BLaER1 treated with 17β-estradiol and CSF1 and Interleukin-3, amounts not matched to agents 10 nM and 100 nM (cell line): Measurements from ENCODE around the gene WBP1L.
A peak's percentile ranks its signal among the peaks of the same experiment; 100 is the strongest.

Experiments
- H3K27ac ChIP-seq, 11 experiments: shearing (Covaris generic); formaldehyde crosslinking; 2 replicates each; pipeline ENCODE4 v1.8.1; 2022
- H3K27me3 ChIP-seq, 11 experiments: shearing (Covaris generic); formaldehyde crosslinking; 2 replicates each; pipeline ENCODE4 v1.8.1; 2022
- H3K36me3 ChIP-seq, 11 experiments: shearing (Covaris generic); formaldehyde crosslinking; 2 replicates each; pipeline ENCODE4 v1.8.1; 2022
- H3K4me1 ChIP-seq, 10 experiments: shearing (Covaris generic); formaldehyde crosslinking; 2 replicates each; pipeline ENCODE4 v1.8.1; 2022
- H3K4me2 ChIP-seq, 11 experiments: shearing (Covaris generic); formaldehyde crosslinking; 2 replicates each; pipeline ENCODE4 v1.8.1; 2022
- H3K4me3 ChIP-seq, 10 experiments: shearing (Covaris generic); formaldehyde crosslinking; 2 replicates each; pipeline ENCODE4 v1.8.1; 2022
- H3K9ac ChIP-seq, 11 experiments: shearing (Covaris generic); formaldehyde crosslinking; 2 replicates each; pipeline ENCODE4 v1.8.1; 2022
- H3K9me3 ChIP-seq, 11 experiments: shearing (Covaris generic); formaldehyde crosslinking; replicated peaks in 1 of 11; 2 replicates each; pipeline ENCODE4 v1.8.1; 2022
- H4K20me1 ChIP-seq, 11 experiments: shearing (Covaris generic); formaldehyde crosslinking; 2 replicates each; pipeline ENCODE4 v1.8.1; 2022
- Cebpa-rat ChIP-seq, 11 experiments: shearing (Covaris generic); IDR thresholded peaks; 2 replicates each; pipeline ENCODE4 v1.8.1; 2022

The WBP1L gene

DNA sequence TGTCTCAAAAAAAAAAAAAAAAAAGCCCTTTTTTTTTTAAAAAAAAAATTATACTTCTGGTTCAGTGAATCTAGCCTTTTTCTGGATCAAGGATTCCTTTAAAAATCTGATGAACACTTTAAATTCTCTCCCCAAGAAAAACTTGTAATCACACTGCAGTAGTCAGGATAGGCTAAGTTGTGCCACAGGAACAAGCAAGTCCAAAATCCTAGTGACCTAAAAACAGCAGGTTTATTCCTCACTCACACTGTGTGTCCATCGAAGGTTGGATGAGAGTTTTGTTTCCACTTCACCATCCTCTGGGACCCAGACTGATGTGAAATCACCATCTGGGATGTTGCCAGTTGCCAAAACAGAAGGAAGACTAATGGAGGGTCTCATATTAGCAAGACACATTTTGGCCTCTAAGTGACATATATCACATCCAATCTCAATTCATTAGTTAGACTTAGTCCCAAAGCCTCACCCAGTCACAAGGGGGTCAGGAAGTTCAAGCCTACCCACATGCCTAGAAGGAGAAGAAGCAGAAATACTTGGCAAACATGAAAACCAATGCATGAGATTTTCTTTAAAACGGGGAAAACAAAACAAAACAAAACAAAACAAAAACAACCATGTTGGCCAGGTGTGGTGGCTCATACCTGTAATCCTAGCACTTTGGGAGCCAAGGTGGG lies 60.8 kb downstream of the WBP1L start:
- TF ChIP-seq Cebpa-rat (IDR thresholded peaks at IDR 0.05), result no peak
- Histone ChIP-seq H3K9me3 (no peaks in the 10 kb centered on the region), H3K9ac (peak overlapping the region in 1 of 11 experiments; percentile 89; a peak in 1 of 22 replicates)

GRCh38 chr10:102808380-102808779 lies 64.6 kb downstream of the WBP1L start:
- no peaks in the 10 kb centered on the region for H3K9me3 ChIP-seq
- no peaks in the 10 kb centered on the region for H4K20me1 ChIP-seq
- H3K4me1 ChIP-seq, result peaks cover 45 to 94% (median 59%) of the 10 kb centered on the region in 10 experiments

More for the DNA sequence above, 60.8 kb downstream of the WBP1L start:
- peak overlapping the region in 3 of 11 experiments; percentile 1 to 87 (median 80); a peak in 4 of 22 replicates for H3K4me2 ChIP-seq
- H3K27ac ChIP-seq, result peak overlapping the region in 3 of 11 experiments; percentile 84 to 98 (median 97); a peak in 6 of 22 replicates
- peaks cover 25 to 81% (median 45%) of the 10 kb centered on the region in 11 experiments; a peak in 21 of 22 replicates for H3K36me3 ChIP-seq
- no peaks in the 10 kb centered on the region for H4K20me1 ChIP-seq
- no peak overlapping the region for H3K4me3 ChIP-seq
- no peaks in the 10 kb centered on the region for H3K27me3 ChIP-seq
- peaks cover 51 to 97% (median 63%) of the 10 kb centered on the region in 10 experiments for H3K4me1 ChIP-seq

DNA sequence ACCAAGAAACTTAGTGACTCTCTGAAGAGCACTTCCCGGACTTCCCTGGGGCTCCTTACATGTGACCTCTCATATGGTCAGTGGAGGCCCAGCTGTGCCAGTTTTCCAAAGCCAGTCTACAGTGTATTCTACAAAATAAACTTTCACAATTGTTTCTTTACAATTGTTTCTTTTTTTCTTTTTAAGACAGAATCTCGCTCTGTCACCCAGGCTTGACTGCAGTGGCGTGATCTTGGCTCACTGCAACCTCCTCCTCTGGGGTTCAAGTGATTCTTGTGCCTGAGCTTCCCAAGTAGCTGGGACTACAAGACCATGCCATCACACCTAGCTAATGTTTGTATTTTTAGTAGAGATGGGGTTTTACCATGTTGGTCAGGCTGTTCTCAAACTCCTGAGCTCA lies 67.6 kb downstream of the WBP1L start:
- H3K27me3 ChIP-seq, result no peaks in the 10 kb centered on the region
- no peaks in the 10 kb centered on the region for H4K20me1 ChIP-seq
- H3K9me3 ChIP-seq, result no peaks in the 10 kb centered on the region
- peak overlapping the region; percentile 84 to 95 (median 92); a peak in 21 of 22 replicates for H3K4me2 ChIP-seq
- H3K36me3 ChIP-seq, result peaks cover 18 to 78% (median 33%) of the 10 kb centered on the region in 11 experiments
- no peak for TF ChIP-seq Cebpa-rat (IDR thresholded peaks at IDR 0.05)
- H3K4me1 ChIP-seq, result peaks cover 68 to 93% (median 79%) of the 10 kb centered on the region in 10 experiments
- no peak overlapping the region for H3K4me3 ChIP-seq
- H3K9ac ChIP-seq, result peak overlapping the region in 2 of 11 experiments; percentile 58 to 60; a peak in 1 of 22 replicates
- H3K27ac ChIP-seq, result peak overlapping the region; percentile 68 to 98 (median 78); a peak in 20 of 22 replicates

More at GRCh38 chr10:102808380-102808779, 64.6 kb downstream of the WBP1L start:
- Histone ChIP-seq H3K27me3 (no peaks in the 10 kb centered on the region), H3K4me3 (no peak overlapping the region), H3K9ac (no peak overlapping the region), H3K4me2 (peak overlapping the region in 10 of 11 experiments; percentile 16 to 70 (median 41); a peak in 17 of 22 replicates), H3K27ac (peak overlapping the region in 1 of 11 experiments; percentile 7; a peak in 3 of 22 replicates), H3K36me3 (peaks cover 23 to 86% (median 45%) of the 10 kb centered on the region in 11 experiments)
- no peak for TF ChIP-seq Cebpa-rat (IDR thresholded peaks at IDR 0.05)

GRCh38 chr10:102812231-102812876 lies 68.6 kb downstream of the WBP1L start:
- peak overlapping the region; percentile 31 to 91 (median 54); a peak in 19 of 22 replicates for H3K9ac ChIP-seq
- peaks cover 75 to 94% (median 86%) of the 10 kb centered on the region in 10 experiments for H3K4me1 ChIP-seq
- H3K4me2 ChIP-seq, result peak overlapping the region; percentile 84 to 95 (median 92)
- H3K27me3 ChIP-seq, result no peaks in the 10 kb centered on the region
- no peak for TF ChIP-seq Cebpa-rat (IDR thresholded peaks at IDR 0.05)
- H3K27ac ChIP-seq, result peak overlapping the region; percentile 68 to 98 (median 78)
- no peaks in the 10 kb centered on the region for H3K9me3 ChIP-seq
- H3K36me3 ChIP-seq, result peaks cover 18 to 68% (median 33%) of the 10 kb centered on the region in 11 experiments
- H4K20me1 ChIP-seq, result no peaks in the 10 kb centered on the region
- peak overlapping the region; percentile 0 to 39 (median 14); a peak in 11 of 20 replicates for H3K4me3 ChIP-seq

- Histone ChIP-seq H4K20me1 (no peaks in the 10 kb centered on the region), H3K27ac (peak overlapping the region; percentile 68 to 98 (median 78); a peak in 21 of 22 replicates), H3K4me2 (peak overlapping the region; percentile 84 to 95 (median 92)), H3K36me3 (peaks cover 18 to 62% (median 33%) of the 10 kb centered on the region in 11 experiments), H3K4me3 (peak overlapping the region in 9 of 10 experiments; percentile 0 to 39 (median 17); a peak in 10 of 20 replicates), H3K4me1 (peaks cover 75 to 94% (median 86%) of the 10 kb centered on the region in 10 experiments), H3K27me3 (no peaks in the 10 kb centered on the region), H3K9ac (peak overlapping the region; percentile 10 to 91 (median 44); a peak in 11 of 22 replicates), H3K9me3 (no peaks in the 10 kb centered on the region)
- TF ChIP-seq Cebpa-rat (IDR thresholded peaks at IDR 0.05), result no peak
Observed at GRCh38 chr10:102813017-102813541, 69.3 kb downstream of the WBP1L start.

GRCh38 chr10:102813734-102814452 lies 70.1 kb downstream of the WBP1L start:
- Histone ChIP-seq H3K27me3 (no peaks in the 10 kb centered on the region), H3K9me3 (no peaks in the 10 kb centered on the region), H3K4me2 (peak overlapping the region; percentile 84 to 95 (median 92)), H3K4me1 (peaks cover 75 to 94% (median 85%) of the 10 kb centered on the region in 10 experiments), H3K36me3 (peaks cover 18 to 57% (median 33%) of the 10 kb centered on the region in 11 experiments), H3K9ac (peak overlapping the region; percentile 10 to 91 (median 67); a peak in 19 of 22 replicates), H3K4me3 (peak overlapping the region in 4 of 10 experiments; percentile 13 to 27 (median 18); a peak in 7 of 20 replicates), H3K27ac (peak overlapping the region; percentile 68 to 98 (median 78)), H4K20me1 (no peaks in the 10 kb centered on the region)
- no peak for TF ChIP-seq Cebpa-rat (IDR thresholded peaks at IDR 0.05)

DNA sequence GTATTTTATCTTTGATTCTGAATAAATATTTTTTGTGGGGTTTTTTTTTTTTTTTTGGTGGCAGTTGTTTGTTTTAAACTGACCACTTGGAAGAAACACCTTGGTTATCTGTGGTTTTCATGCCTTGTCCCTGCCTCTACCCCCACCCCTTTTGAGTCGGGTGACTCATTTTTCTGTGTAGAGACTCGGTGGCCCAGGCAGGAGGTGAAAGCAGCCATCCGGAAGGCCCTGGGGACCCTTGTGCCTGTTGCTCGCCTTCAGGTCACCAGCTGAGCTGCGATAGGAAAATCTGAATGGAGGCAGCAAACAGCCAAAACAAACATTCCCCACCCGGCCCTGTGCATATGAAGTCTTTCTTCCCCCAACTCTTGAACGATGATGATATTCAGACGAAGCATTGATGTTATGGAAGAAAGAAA lies 70.7 kb downstream of the WBP1L start:
- no peak for TF ChIP-seq Cebpa-rat (IDR thresholded peaks at IDR 0.05)
- peak overlapping the region; percentile 84 to 95 (median 92) for H3K4me2 ChIP-seq
- H4K20me1 ChIP-seq, result no peaks in the 10 kb centered on the region

More for the DNA sequence above, 70.7 kb downstream of the WBP1L start:
- Histone ChIP-seq H3K4me1 (peaks cover 77 to 94% (median 87%) of the 10 kb centered on the region in 10 experiments), H3K9ac (peak overlapping the region; percentile 10 to 91 (median 67); a peak in 20 of 22 replicates), H3K36me3 (peaks cover 18 to 52% (median 33%) of the 10 kb centered on the region in 11 experiments), H3K27me3 (no peaks in the 10 kb centered on the region), H3K9me3 (no peaks in the 10 kb centered on the region), H3K27ac (peak overlapping the region; percentile 68 to 98 (median 78)), H3K4me3 (peak overlapping the region in 3 of 10 experiments; percentile 2 to 27 (median 19); a peak in 1 of 20 replicates)
